Endothelial cell of umbilical vein (primary cell): ENCODE results near the gene MATN4. TPM values are rescaled to one million over a fixed set of nuclear protein-coding genes. Genes with fewer than 3 reads are reported as not detected.

Experiments used
- BruUV-seq: library from RNA; stranded (reverse); fragments of 400-500 nt; replicated peaks from 2 replicates; lab custom pipeline; 2021; lab: Mats Ljungman, UMichigan
- CTCF ChIA-PET: fragments of 300-600, 350-600 bp; sonication (Branson Sonifier 250); formaldehyde crosslinking; loops from one replicate; lab custom pipeline; 2021; ENCODE audit warnings: antibody characterized with exemption, inconsistent platforms; lab: Charles Lee
- POLR2A ChIA-PET: fragments of 300-600, 350-600 bp; sonication (Branson Sonifier 250); formaldehyde crosslinking; loops from one replicate; lab custom pipeline; 2021; ENCODE audit warnings: antibody characterized with exemption, inconsistent platforms; lab: Charles Lee
- DNase-seq: peaks from one replicate; pipeline ENCODE4 v3.0.0-alpha.2; 2011; ENCODE audit warnings: low read depth, low spot score
- FAIRE-seq: peaks from 2 replicates; lab custom pipeline; 2011; peaks lifted over from hg19 to GRCh38; lab: Jason Lieb, UNC
- H2AFZ ChIP-seq: 2 replicates; pipeline ENCODE4 v1.6.0; 2012; ENCODE audit warnings: low read depth, low read length, control low read depth, inconsistent platforms
- H3K27ac ChIP-seq: 2 replicates; pipeline ENCODE4 v1.5.1; 2011; ENCODE audit warnings: low read depth, mild to moderate bottlenecking, control low read depth, low read length, moderate library complexity; ENCODE audit not compliant: insufficient read depth
- H3K27me3 ChIP-seq, 2 experiments: 2 replicates each; pipeline versions ENCODE4 v1.6.0 to v1.6.1; 2011; ENCODE audit warnings: low read length in 2 of 2, mixed read lengths in 1 of 2; ENCODE audit not compliant: control insufficient read depth in 2 of 2, insufficient read depth in 2 of 2
- H3K36me3 ChIP-seq, 2 experiments: 2 replicates in 1 of 2; 3 replicates in 1 of 2; pipeline ENCODE4 v1.5.1; 2011; ENCODE audit warnings: low read length in 2 of 2, mild to moderate bottlenecking in 1 of 2, moderate library complexity in 1 of 2; ENCODE audit not compliant: control insufficient read depth in 2 of 2, insufficient read depth in 2 of 2; ENCODE audit errors: extremely low read depth in 1 of 2
- H3K4me1 ChIP-seq: 3 replicates; pipeline ENCODE4 v1.5.1; 2011; ENCODE audit warnings: mild to moderate bottlenecking, low read length; ENCODE audit not compliant: control insufficient read depth, insufficient read depth; ENCODE audit errors: extremely low read depth
- H3K4me2 ChIP-seq: 2 replicates; pipeline ENCODE4 v1.6.1; 2011; ENCODE audit warnings: low read length, control low read depth, mixed read lengths; ENCODE audit not compliant: insufficient read depth
- H3K4me3 ChIP-seq, 3 experiments: fragments of 200-600 bp in 1 of 3; sonication (generic), shearing (Covaris generic) in 1 of 3; replicated peaks in 1 of 3; 2 replicates each; pipeline ENCODE4 v1.5.1; 2011 to 2016; ENCODE audit warnings: control low read depth in 3 of 3, low read length in 3 of 3, mild to moderate bottlenecking in 2 of 3, inconsistent platforms in 1 of 3, low read depth in 1 of 3, moderate library complexity in 1 of 3; ENCODE audit not compliant: insufficient read depth in 1 of 3
- H3K79me2 ChIP-seq: 2 replicates; pipeline ENCODE4 v1.6.0; 2012; ENCODE audit warnings: low read length, inconsistent platforms; ENCODE audit not compliant: control insufficient read depth, insufficient read depth
- H3K9ac ChIP-seq: replicated peaks from 2 replicates; pipeline ENCODE3; 2011; ENCODE audit warnings: low read length, control low read depth; ENCODE audit not compliant: insufficient read depth; ENCODE audit errors: extremely low read depth
- H3K9me1 ChIP-seq: replicated peaks from 3 replicates; pipeline ENCODE4 v1.6.0; 2011; ENCODE audit warnings: mild to moderate bottlenecking, low read length; ENCODE audit not compliant: control insufficient read depth, insufficient read depth; ENCODE audit errors: extremely low read depth
- H3K9me3 ChIP-seq: replicated peaks from 2 replicates; pipeline ENCODE4 v1.5.1; 2012; ENCODE audit warnings: low read length, inconsistent platforms; ENCODE audit not compliant: control insufficient read depth, insufficient read depth
- H4K20me1 ChIP-seq: replicated peaks from 2 replicates; pipeline ENCODE3; 2011; ENCODE audit warnings: mild to moderate bottlenecking, low read length; ENCODE audit not compliant: control insufficient read depth, insufficient read depth; ENCODE audit errors: extremely low read depth
- EZH2 ChIP-seq: IDR thresholded peaks from 2 replicates; pipeline ENCODE4 v1.6.1; 2012; ENCODE audit warnings: borderline replicate concordance, low read depth, mild to moderate bottlenecking, moderate library complexity, low read length, inconsistent platforms; ENCODE audit not compliant: severe bottlenecking
- FOS ChIP-seq: IDR thresholded peaks from 2 replicates; pipeline ENCODE4 v1.6.1; 2011; ENCODE audit warnings: mild to moderate bottlenecking, low read length, moderate library complexity, borderline replicate concordance; ENCODE audit not compliant: insufficient read depth
- GATA2 ChIP-seq: IDR thresholded peaks from 2 replicates; pipeline ENCODE4 v1.7.0; 2011; ENCODE audit warnings: low read depth, mild to moderate bottlenecking, moderate library complexity, mixed read lengths, low read length; ENCODE audit not compliant: insufficient read length, insufficient read depth
- JUN ChIP-seq: IDR thresholded peaks from 2 replicates; pipeline ENCODE4 v1.6.1; 2011; ENCODE audit warnings: borderline replicate concordance, low read depth; ENCODE audit not compliant: insufficient read length, insufficient read depth
- MAX ChIP-seq: IDR thresholded peaks from 2 replicates; pipeline ENCODE4 v1.6.1; 2011; ENCODE audit not compliant: insufficient read depth, insufficient read length
- MYC ChIP-seq: IDR thresholded peaks from one replicate; pipeline ENCODE4 v1.6.1; 2011; ENCODE audit warnings: mild to moderate bottlenecking, low read depth, low read length
- POLR2A ChIP-seq: IDR thresholded peaks from 2 replicates; pipeline ENCODE4 v1.6.1; 2012; ENCODE audit warnings: low read depth, mild to moderate bottlenecking, control low read depth, low read length
- POLR2AphosphoS5 ChIP-seq: IDR thresholded peaks from 2 replicates; pipeline ENCODE4 v1.6.1; 2012; ENCODE audit warnings: low read depth, mild to moderate bottlenecking, control low read depth, low read length, moderate library complexity; ENCODE audit not compliant: insufficient read depth
- dilution Hi-C: fragments of 300-500 bp; cut with MboI; formaldehyde crosslinking; loops from one replicate; pipeline ENCODE4 v1.15.0; 2019; ENCODE audit warnings: low sequenced_read_pairs; ENCODE audit not compliant: extremely low pct_ligation_motif_present
- intact Hi-C: fragments of 100-400 bp; cut with micrococcal nuclease; formaldehyde crosslinking; loops from one replicate; pipeline ENCODE4 v1.10.0; 2022
- polyA plus RNA-seq, 4 experiments: library from polyadenylated mRNA; depleted of rRNA in 3 of 4; stranded (reverse) in 3 of 4; unstranded in 1 of 4; fragments of >200 nt; gene quantifications; 2 replicates each; pipeline versions ENCODE4 v1.2.1 to v1.2.3, GENCODE V29; 2011 to 2012; ENCODE audit warnings: missing spikeins in 1 of 4
- total RNA-seq: library from RNA; stranded (reverse); gene quantifications from 2 replicates; pipeline ENCODE4 v1.2.3, GENCODE V29; 2021
- TF ChIP-seq, protein P1 (sequence below), 2 donors: IDR thresholded peaks; 1 replicate in 1 of 2; 2 replicates in 1 of 2; pipeline ENCODE4 v1.5.1; 2011; ENCODE audit warnings: low read length in 2 of 2, mild to moderate bottlenecking in 2 of 2, moderate library complexity in 2 of 2, control low read depth in 1 of 2, inconsistent platforms in 1 of 2, low read depth in 1 of 2; ENCODE audit not compliant: insufficient read depth in 1 of 2; ENCODE audit errors: extremely low read depth in 1 of 2

MATN4 gene
- total and polyA plus RNA-seq, 2 donors (not counting 3 experiments of a cell fraction or from before 2014, with no cell fraction given): 0.10 TPM; not detected in 1

DNA sequence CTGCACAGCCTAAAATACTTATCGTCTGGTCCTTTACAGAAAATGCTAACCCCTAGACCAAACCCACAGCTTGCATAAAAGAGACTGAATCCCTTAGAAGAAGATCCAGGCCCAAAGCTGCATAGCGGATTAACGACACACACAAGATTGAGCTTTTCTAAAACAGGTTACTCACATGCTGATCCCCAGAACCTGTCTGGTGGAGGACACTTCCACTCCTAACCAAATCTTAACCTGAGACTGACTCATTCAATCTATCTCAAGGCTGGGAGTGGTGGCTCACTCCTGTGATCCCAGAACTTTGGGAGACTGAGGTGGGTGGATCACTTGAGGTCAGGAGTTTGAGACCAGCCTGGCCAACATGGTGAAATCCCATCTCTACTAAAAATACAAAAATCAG is 50.9 kb downstream of the MATN4 start:
- Histone ChIP-seq H3K9me1 (no peaks in the 10 kb centered on the region), H3K4me3 (no peak overlapping the region), H3K79me2 (no peaks in the 10 kb centered on the region), H2AFZ (no peak overlapping the region), H3K27ac (no peak overlapping the region), H3K4me1 (no peaks in the 10 kb centered on the region), H3K4me2 (no peak overlapping the region), H3K9me3 (no peaks in the 10 kb centered on the region), H3K9ac (no peak overlapping the region), H4K20me1 (no peaks in the 10 kb centered on the region), H3K36me3 (no peaks in the 10 kb centered on the region), H3K27me3 (no peaks in the 10 kb centered on the region)
- TF ChIP-seq MAX: no peak
- no peak for TF ChIP-seq MYC
- TF ChIP-seq EZH2: no peak
- no peak for TF ChIP-seq FOS
- TF ChIP-seq POLR2A: no peak
- intact Hi-C loops: no loop called here
- no TSS peak for BruUV-seq
- FAIRE-seq (no peak), DNase-seq (no peak)
- CTCF ChIA-PET: no interaction called here
- dilution Hi-C loops: no loop called here
- POLR2A ChIA-PET: no interaction called here

DNA sequence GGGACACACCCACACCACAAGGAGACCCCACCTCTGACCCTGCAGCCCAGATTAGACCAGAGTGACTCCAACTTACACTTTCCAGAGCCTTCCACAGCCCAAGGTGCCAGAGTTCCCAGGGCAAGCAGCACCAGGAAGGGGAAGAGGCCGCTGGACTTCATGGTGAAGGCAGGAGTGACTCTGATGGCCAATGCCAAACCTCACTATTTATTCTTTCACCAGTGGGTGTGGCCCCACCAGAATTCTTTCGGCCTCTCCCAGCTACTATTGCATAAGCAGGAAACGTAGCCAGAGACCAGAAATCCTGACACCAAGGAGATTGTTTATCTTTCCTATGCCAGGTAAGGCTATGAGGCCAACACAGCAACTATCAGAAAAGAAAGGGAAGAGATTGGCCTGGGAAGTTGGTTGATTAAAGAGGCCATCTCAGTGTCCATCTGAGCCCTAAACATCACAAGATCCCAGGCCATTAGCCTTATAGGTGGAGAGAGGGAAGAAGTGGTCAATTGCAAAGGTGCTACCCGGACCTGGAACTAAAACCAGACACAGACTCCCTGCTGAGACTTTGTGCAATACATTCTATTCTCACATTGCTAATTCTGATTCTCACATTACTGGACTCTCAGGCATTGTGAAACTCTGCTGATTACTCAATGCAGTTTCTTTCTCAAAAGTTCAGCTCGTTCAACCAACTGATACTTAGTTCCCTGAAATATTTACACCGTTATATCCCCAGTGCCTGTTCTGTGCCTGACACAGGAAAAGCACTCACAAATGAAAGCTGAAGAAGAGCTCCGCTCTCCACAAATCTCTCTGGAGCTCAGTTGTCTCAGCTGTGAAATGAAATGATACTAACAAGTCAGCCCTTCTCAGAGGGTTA is 53.5 kb downstream of the MATN4 start, which contains the start of gene SLPI:
TSS of gene SLPI (minus strand) at position 182 of the 880 bp plus-strand sequence. CDS start at position 161, 21 bp downstream.
- no peaks in the 10 kb centered on the region for H3K36me3 ChIP-seq
- intact Hi-C loops (no loop called here), dilution Hi-C loops (no loop called here)
- H3K9ac ChIP-seq: no peak within 1 kb of the TSS
- H3K27ac ChIP-seq: no peak within 1 kb of the TSS
- no peaks in the 10 kb centered on the region for H4K20me1 ChIP-seq
- TF ChIP-seq, protein P1, sequence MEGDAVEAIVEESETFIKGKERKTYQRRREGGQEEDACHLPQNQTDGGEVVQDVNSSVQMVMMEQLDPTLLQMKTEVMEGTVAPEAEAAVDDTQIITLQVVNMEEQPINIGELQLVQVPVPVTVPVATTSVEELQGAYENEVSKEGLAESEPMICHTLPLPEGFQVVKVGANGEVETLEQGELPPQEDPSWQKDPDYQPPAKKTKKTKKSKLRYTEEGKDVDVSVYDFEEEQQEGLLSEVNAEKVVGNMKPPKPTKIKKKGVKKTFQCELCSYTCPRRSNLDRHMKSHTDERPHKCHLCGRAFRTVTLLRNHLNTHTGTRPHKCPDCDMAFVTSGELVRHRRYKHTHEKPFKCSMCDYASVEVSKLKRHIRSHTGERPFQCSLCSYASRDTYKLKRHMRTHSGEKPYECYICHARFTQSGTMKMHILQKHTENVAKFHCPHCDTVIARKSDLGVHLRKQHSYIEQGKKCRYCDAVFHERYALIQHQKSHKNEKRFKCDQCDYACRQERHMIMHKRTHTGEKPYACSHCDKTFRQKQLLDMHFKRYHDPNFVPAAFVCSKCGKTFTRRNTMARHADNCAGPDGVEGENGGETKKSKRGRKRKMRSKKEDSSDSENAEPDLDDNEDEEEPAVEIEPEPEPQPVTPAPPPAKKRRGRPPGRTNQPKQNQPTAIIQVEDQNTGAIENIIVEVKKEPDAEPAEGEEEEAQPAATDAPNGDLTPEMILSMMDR (IDR thresholded peaks at IDR 0.05; ENCODE audit: extremely low read depth in 1 of 2, insufficient read depth in 1 of 2, low read depth in 1 of 2, low read length in 2 of 2): no peak
- TF ChIP-seq EZH2 (no peak), POLR2AphosphoS5 (no peak), FOS (no peak), MYC (no peak), JUN (no peak), GATA2 (no peak), MAX (no peak), POLR2A (no peak)
- H3K79me2 ChIP-seq: no peaks in the 10 kb centered on the region
- CTCF ChIA-PET: interaction anchor here (1.2 to 1.6 kb wide), 4 partner anchors 9 to 39 kb away, joined by 3 to 5 read pairs (median 4); no protein-coding TSS in a partner anchor
- FAIRE-seq (no peak), DNase-seq (no peak)
- H3K4me3 ChIP-seq: no peak within 1 kb of the TSS
- no TSS peak for BruUV-seq
- H3K9me1 ChIP-seq: no peaks in the 10 kb centered on the region
- H2AFZ ChIP-seq: no peak within 1 kb of the TSS
- H3K9me3 ChIP-seq: no peaks in the 10 kb centered on the region
- H3K27me3 ChIP-seq: peaks cover 1 to 3% of the 10 kb centered on the region in 2 experiments
- H3K4me1 ChIP-seq: no peaks in the 10 kb centered on the region
- H3K4me2 ChIP-seq: no peak within 1 kb of the TSS
- POLR2A ChIA-PET: interaction anchor here (0.6 kb wide), 1 partner anchor 103 kb away, joined by 3 read pairs; no protein-coding TSS in a partner anchor
